Body of pancreas (tissue), 4 donors: ENCODE results near the gene IL17RA. TPM values are rescaled to one million over a fixed set of nuclear protein-coding genes. Genes with fewer than 3 reads are reported as not detected.

Experiments used
- ATAC-seq: fragments of 150-250 bp; one replicate; pipeline ENCODE4 v1.9.1; 2016
- DNase-seq, 4 donors: peaks; one replicate each; pipeline ENCODE4 v3.0.0-alpha.2; 2019
- H3K27ac ChIP-seq, 4 donors: fragments of 200-600 bp; sonication (generic); 1 replicate in 3 of 4; 2 replicates in 1 of 4; pipeline versions ENCODE4 v1.5.1 to v1.6.1; 2016 to 2019; ENCODE audit warnings: mild to moderate bottlenecking in 1 of 4, mixed read lengths in 1 of 4, moderate library complexity in 1 of 4
- H3K27me3 ChIP-seq, 2 donors: fragments of 200-600 bp; sonication (generic); one replicate each; pipeline ENCODE4 v1.6.0; 2016; ENCODE audit warnings: mild to moderate bottlenecking in 1 of 2
- H3K36me3 ChIP-seq, 2 donors: fragments of 200-600 bp; sonication (generic); replicated peaks in 1 of 2; 2 replicates each; pipeline ENCODE4 v1.5.1; 2016; ENCODE audit warnings: low read depth in 2 of 2; ENCODE audit not compliant: insufficient read depth in 1 of 2
- H3K4me1 ChIP-seq: fragments of 200-600 bp; sonication (generic); one replicate; pipeline ENCODE4 v1.6.0; 2016
- H3K4me3 ChIP-seq, 2 donors: fragments of 200-600 bp; sonication (generic); 1 replicate in 1 of 2; 2 replicates in 1 of 2; pipeline ENCODE4 v1.5.1; 2016 to 2019
- H3K9me3 ChIP-seq, 3 donors: fragments of 200-600 bp; sonication (generic); 1 replicate in 2 of 3; 2 replicates in 1 of 3; pipeline ENCODE4 v1.5.1; 2016
- POLR2A ChIP-seq, 3 donors: fragments of 450-650 bp; IDR thresholded peaks; one replicate each; pipeline ENCODE4 v1.6.1; 2016; ENCODE audit warnings: antibody characterized with exemption in 3 of 3, mild to moderate bottlenecking in 2 of 3
- WGBS, 2 donors: methylation state at CpG; one replicate each; pipeline ENCODE4 v1.1.5; 2017; 5-methylcytosine and 5-hydroxymethylcytosine counted together
- intact Hi-C: fragments of 100-400 bp; cut with DNase I; formaldehyde crosslinking; loops from one replicate; pipeline ENCODE4 v1.15.1; 2023
- total RNA-seq, 2 donors: library from RNA; depleted of rRNA; stranded (reverse); fragments of >200 nt; gene quantifications; one replicate each; pipeline ENCODE4 v1.1.0, GENCODE V29; 2016
- TF ChIP-seq, protein P1 (sequence below), 7 experiments: fragments of 450-650 bp in 4 of 7; fragments of 200-600 bp in 3 of 7; sonication (generic) in 3 of 7; IDR thresholded peaks; one replicate each; pipeline ENCODE4 v1.5.1; 2016 to 2019; ENCODE audit warnings: antibody characterized with exemption in 7 of 7

IL17RA gene
- total RNA-seq, 2 donors from 2014 or later, result 8.3 to 13.8 TPM

DNA sequence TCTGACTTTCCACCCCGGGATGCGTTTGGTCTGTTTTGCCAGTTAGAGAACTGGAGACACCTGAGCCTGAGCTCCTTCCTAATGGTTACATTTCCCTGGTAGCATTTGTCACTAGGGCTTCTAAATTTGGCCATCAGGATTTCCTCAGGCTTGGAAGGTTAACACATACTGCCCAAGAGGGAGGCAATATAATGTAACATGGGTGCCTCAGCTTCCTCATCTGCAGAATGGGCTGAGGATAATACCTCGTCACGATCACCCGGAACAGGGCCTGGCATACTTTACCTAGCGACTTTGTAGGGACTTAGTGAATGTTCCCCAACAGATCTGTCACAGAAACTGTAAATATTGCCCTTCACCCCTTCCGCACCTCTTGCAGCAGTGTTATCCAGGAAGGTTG, 11.3 kb downstream of the IL17RA start:
- intact Hi-C loops, result no loop called here
- H3K4me1 ChIP-seq, result peaks cover 11% of the 10 kb centered on the region
- no peak for TF ChIP-seq POLR2A (IDR thresholded peaks at IDR 0.05)
- no peaks in the 10 kb centered on the region for H3K9me3 ChIP-seq
- 88% methylated on average over 7 of the region's 7 CpGs for WGBS, 2 donors
- no peak for DNase-seq
- H3K4me3 ChIP-seq, result no peak overlapping the region
- peaks cover 5 to 14% of the 10 kb centered on the region in 2 donors for H3K36me3 ChIP-seq
- ATAC-seq, result no peak
- H3K27ac ChIP-seq, result no peak overlapping the region
- H3K27me3 ChIP-seq, result no peaks in the 10 kb centered on the region

DNA sequence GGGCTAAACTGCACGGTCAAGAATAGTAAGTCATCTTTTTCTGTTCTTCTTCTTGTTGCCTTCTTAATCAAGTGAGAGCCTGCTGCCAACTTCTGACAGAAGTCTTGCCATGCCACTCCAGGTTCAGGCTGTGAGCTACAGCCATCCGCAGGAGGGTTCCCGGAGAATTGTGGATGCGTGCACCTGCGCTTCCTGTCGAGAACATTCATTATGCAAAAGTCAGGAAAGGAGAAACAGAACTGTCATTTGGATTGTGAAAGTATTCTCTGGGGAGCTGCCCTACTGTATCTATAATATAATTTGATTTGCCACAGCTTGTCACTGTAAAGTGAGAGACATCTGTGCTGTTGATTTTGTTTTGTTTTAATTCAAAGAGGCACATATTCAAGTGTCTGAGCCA, 12.3 kb downstream of the IL17RA start:
- Histone ChIP-seq H3K36me3 (peaks cover 11 to 16% of the 10 kb centered on the region in 2 donors), H3K4me3 (no peak overlapping the region), H3K9me3 (no peaks in the 10 kb centered on the region), H3K27ac (no peak overlapping the region), H3K27me3 (no peaks in the 10 kb centered on the region), H3K4me1 (peaks cover 11% of the 10 kb centered on the region)
- 69 to 88% methylated on average over 6 of the region's 6 CpGs for WGBS, 2 donors
- TF ChIP-seq POLR2A (IDR thresholded peaks at IDR 0.05), result no peak
- TF ChIP-seq, protein P1, sequence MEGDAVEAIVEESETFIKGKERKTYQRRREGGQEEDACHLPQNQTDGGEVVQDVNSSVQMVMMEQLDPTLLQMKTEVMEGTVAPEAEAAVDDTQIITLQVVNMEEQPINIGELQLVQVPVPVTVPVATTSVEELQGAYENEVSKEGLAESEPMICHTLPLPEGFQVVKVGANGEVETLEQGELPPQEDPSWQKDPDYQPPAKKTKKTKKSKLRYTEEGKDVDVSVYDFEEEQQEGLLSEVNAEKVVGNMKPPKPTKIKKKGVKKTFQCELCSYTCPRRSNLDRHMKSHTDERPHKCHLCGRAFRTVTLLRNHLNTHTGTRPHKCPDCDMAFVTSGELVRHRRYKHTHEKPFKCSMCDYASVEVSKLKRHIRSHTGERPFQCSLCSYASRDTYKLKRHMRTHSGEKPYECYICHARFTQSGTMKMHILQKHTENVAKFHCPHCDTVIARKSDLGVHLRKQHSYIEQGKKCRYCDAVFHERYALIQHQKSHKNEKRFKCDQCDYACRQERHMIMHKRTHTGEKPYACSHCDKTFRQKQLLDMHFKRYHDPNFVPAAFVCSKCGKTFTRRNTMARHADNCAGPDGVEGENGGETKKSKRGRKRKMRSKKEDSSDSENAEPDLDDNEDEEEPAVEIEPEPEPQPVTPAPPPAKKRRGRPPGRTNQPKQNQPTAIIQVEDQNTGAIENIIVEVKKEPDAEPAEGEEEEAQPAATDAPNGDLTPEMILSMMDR (IDR thresholded peaks at IDR 0.05), result no peak
- intact Hi-C loops, result no loop called here
- ATAC-seq (no peak), DNase-seq (no peak)

DNA sequence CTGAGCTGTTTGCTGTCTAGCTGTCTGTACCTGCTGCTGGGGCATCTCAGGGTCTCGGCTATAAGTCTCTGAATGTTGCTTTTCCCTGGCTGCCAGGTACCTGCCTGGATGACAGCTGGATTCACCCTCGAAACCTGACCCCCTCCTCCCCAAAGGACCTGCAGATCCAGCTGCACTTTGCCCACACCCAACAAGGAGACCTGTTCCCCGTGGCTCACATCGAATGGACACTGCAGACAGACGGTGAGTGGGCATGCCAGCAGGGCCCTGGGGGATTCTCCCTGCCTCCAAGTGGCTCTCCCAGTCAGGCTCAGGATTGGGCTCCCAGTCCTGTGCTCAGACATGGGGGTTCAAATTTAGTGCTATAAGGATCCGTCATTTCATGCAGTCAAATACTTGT, 12.9 kb downstream of the IL17RA start:
- no peak overlapping the region for H3K4me3 ChIP-seq
- no peak for ATAC-seq
- WGBS, 2 donors, result 79 to 92% methylated on average over 6 of the region's 6 CpGs
- H3K27ac ChIP-seq, result no peak overlapping the region
- DNase-seq, result no peak
- intact Hi-C loops, result no loop called here
- TF ChIP-seq, protein P1 (IDR thresholded peaks at IDR 0.05), result no peak
- no peaks in the 10 kb centered on the region for H3K27me3 ChIP-seq
- H3K4me1 ChIP-seq, result peaks cover 8% of the 10 kb centered on the region
- no peaks in the 10 kb centered on the region for H3K9me3 ChIP-seq
- peaks cover 11 to 21% of the 10 kb centered on the region in 2 donors for H3K36me3 ChIP-seq

DNA sequence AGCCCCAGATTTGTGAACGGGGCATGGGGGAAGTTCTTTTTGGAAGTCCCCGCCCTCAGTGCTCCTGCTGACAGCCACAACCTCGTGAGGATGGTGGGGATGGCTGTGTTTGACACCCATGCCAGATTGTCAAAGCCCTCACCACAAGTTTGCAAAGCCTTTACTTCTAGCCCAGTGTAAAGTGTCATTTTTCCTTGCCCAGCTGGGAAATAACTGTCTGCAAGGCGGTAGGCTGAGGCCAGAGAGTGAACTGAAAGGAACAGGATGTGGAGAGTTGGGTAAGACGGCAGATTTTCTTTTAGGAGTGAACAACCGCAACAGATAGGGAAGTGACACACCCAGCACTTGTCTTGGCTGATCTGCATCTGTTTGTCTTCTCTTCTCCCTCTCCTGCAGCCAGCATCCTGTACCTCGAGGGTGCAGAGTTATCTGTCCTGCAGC, 13.6 kb downstream of the IL17RA start:
- Histone ChIP-seq H3K4me3 (no peak overlapping the region), H3K4me1 (peaks cover 1% of the 10 kb centered on the region), H3K36me3 (peaks cover 18 to 25% of the 10 kb centered on the region in 2 donors), H3K9me3 (no peaks in the 10 kb centered on the region), H3K27me3 (no peaks in the 10 kb centered on the region), H3K27ac (no peak overlapping the region)
- intact Hi-C loops, result no loop called here
- TF ChIP-seq, protein P1 (IDR thresholded peaks at IDR 0.05), result no peak
- TF ChIP-seq POLR2A (IDR thresholded peaks at IDR 0.05), result no peak
- WGBS, 2 donors, result 65 to 71% methylated on average over 7 of the region's 7 CpGs
- DNase-seq, result peak in 1 of 4 donors; percentile 57
- no peak for ATAC-seq

DNA sequence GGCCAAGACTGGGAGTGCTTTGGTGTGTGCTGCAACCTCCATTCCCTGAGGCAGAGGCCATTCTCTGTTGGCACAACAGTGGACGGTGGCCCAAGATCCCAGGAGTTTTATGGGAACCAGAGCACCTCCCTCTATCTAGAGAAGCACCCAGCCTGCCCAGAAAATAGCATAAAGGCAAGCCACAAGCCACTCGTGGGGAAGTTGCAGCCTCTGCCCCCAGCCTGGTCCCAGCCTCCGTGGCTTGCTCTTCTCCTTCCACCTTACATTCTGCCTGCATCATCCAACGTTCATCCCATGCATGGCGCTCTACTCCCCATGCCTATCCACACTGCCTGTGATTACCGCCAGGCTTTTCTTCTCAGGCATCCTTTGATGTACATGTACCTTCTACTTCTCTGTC, 15.8 kb downstream of the IL17RA start:
- Histone ChIP-seq H3K9me3 (no peaks in the 10 kb centered on the region), H3K4me3 (no peak overlapping the region), H3K27me3 (no peaks in the 10 kb centered on the region), H3K27ac (no peak overlapping the region), H3K4me1 (no peaks in the 10 kb centered on the region), H3K36me3 (peaks cover 19 to 30% of the 10 kb centered on the region in 2 donors)
- intact Hi-C loops, result no loop called here
- 67 to 79% methylated on average over 6 of the region's 6 CpGs for WGBS, 2 donors
- ATAC-seq (no peak), DNase-seq (no peak)
- TF ChIP-seq, protein P1 (IDR thresholded peaks at IDR 0.05), result no peak
- TF ChIP-seq POLR2A (IDR thresholded peaks at IDR 0.05), result no peak
